ENCODE measurements around the gene RBMX. TPM values are rescaled to one million over a fixed set of nuclear protein-coding genes. Genes with fewer than 3 reads are reported as not detected.

Gene RBMX
- total RNA-seq, 2 experiments from 2014 or later, result 310 to 317 TPM

DNA sequence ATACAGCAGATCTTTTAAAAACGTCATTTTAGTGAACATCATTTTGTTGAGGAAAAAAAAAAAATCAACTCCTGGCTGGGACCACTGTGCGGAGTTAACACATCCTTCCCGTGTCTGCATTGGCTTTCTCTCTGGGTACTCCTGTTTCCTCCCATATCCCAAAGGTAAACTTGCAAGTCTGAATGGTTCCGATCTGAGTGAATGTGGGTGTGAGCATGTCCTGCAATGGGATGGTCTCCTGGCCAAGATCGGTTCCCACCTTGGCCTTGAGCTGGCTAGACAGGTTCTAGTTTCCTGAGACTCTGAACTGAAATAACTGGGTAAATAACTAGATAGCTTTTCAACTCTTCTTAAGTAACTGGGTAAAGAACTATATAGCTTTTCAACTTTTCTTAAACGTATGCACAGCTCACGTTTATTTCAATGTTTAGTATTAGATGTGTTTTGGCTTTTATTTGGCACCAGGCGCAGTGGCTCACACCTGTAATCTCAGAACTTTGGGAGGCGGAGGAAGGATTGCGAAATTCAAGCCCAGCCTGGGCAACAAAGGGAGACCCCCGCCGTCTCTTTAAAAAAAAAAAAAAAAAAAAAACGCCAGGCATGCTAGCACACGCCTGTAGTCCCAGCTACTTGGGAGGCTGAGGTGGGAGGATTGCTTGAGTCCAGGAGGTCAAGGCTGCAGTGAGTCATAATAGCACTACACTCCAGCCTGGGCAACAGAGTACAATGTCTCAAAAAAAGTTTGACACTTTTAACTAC, 14.0 kb downstream of the RBMX start:
- Mint-ChIP-seq H3K4me1 (ENCODE audit: low read depth) (peaks cover 43% of the 10 kb centered on the region), H3K4me3 (peak overlapping the region; percentile 8), H3K27ac (peak overlapping the region; percentile 66), H3K27me3 (no peaks in the 10 kb centered on the region), H3K9me3 (no peaks in the 10 kb centered on the region), H3K36me3 (ENCODE audit: low read depth) (peaks cover 83% of the 10 kb centered on the region)
- intact Hi-C loops (cut with DNase I, micrococcal nuclease), result loop anchor here in 1 of 2 experiments (10.0 kb wide), 1 partner anchor 48 kb away; no protein-coding TSS in a partner anchor
- Histone ChIP-seq H3K27me3 (ENCODE audit: control insufficient read depth in 1 of 2, insufficient read depth in 2 of 2, low read length in 2 of 2) (no peaks in the 10 kb centered on the region), H3K4me3 (ENCODE audit: low read length) (no peak overlapping the region), H3K36me3 (ENCODE audit: insufficient read depth, low read length) (peaks cover 43% of the 10 kb centered on the region), H3K4me1 (ENCODE audit: insufficient read depth, low read length) (peaks cover 4% of the 10 kb centered on the region), H3K27ac (ENCODE audit: low read depth in 1 of 2, low read length in 2 of 2) (no peak overlapping the region), H3K9me3 (ENCODE audit: control insufficient read depth in 1 of 2, insufficient read depth in 1 of 2, low read length in 2 of 2) (no peaks in the 10 kb centered on the region)
- peak; percentile 14 for ATAC-seq (ENCODE audit: poor library complexity)
- TF ChIP-seq, protein P1, sequence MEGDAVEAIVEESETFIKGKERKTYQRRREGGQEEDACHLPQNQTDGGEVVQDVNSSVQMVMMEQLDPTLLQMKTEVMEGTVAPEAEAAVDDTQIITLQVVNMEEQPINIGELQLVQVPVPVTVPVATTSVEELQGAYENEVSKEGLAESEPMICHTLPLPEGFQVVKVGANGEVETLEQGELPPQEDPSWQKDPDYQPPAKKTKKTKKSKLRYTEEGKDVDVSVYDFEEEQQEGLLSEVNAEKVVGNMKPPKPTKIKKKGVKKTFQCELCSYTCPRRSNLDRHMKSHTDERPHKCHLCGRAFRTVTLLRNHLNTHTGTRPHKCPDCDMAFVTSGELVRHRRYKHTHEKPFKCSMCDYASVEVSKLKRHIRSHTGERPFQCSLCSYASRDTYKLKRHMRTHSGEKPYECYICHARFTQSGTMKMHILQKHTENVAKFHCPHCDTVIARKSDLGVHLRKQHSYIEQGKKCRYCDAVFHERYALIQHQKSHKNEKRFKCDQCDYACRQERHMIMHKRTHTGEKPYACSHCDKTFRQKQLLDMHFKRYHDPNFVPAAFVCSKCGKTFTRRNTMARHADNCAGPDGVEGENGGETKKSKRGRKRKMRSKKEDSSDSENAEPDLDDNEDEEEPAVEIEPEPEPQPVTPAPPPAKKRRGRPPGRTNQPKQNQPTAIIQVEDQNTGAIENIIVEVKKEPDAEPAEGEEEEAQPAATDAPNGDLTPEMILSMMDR (IDR thresholded peaks at IDR 0.05), result no peak
- no peak for DNase-seq
- ChIA-PET POLR2A (interaction anchor here (0.7 to 3.3 kb wide), 3 partner anchors 13 to 113 kb away, joined by 3 to 27 read pairs (median 5); partner anchors contain the start of gene RBMX), CTCF (interaction anchor here (1.4 kb wide), 1 partner anchor 58 kb away, joined by 3 read pairs; no protein-coding TSS in a partner anchor)

DNA sequence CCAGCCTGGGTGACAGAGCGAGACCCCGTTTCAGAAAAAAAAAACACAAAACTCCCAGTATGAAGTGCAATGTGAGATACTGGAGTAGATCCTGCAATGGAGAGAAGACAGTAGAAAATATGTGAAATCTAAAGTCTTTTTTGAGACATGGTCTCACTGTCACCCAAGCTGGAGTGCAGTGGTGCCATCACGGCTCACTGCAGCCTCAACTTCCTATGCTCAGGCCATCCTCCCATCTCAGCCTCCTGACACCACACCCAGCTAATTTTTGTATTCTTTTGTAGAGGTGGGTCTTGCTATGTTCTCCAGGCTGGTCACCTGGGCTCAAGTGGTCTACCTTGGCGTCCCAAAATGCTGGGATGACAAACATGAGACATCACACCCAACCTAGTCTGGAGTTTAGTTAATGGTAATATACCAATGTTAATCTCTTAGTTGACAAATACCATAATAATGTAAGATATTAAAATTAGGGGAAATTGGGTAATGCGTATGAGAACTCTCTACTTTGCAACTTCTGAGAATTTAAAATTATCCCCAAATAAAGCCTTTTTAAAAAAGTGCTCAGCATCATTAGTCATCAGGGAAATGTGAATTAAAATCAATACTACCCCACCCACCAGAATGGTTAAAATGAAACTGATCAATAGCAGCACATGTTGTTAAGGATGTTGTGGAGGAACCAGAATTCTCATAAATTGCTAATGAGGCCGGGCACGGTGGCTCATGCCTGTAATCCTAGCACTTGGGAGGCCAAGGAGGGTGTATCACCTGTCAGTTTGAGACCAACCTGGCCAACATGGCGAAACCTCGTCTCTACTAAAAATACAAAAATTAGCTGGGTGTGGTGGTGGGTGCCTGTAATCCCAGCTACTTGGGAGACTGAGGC, 15.0 kb downstream of the RBMX start:
- DNase-seq (no peak), ATAC-seq (ENCODE audit: poor library complexity) (no peak)
- H3K4me1 ChIP-seq (ENCODE audit: insufficient read depth, low read length), result peaks cover 2% of the 10 kb centered on the region
- Mint-ChIP-seq H3K27ac (no peak overlapping the region), H3K27me3 (no peaks in the 10 kb centered on the region), H3K4me1 (ENCODE audit: low read depth) (peaks cover 43% of the 10 kb centered on the region), H3K9me3 (no peaks in the 10 kb centered on the region), H3K4me3 (no peak overlapping the region), H3K36me3 (ENCODE audit: low read depth) (peaks cover 86% of the 10 kb centered on the region)
- H3K36me3 ChIP-seq (ENCODE audit: insufficient read depth, low read length), result peaks cover 48% of the 10 kb centered on the region
- no peak overlapping the region for H3K27ac ChIP-seq (ENCODE audit: low read depth in 1 of 2, low read length in 2 of 2)
- H3K27me3 ChIP-seq (ENCODE audit: control insufficient read depth in 1 of 2, insufficient read depth in 2 of 2, low read length in 2 of 2), result no peaks in the 10 kb centered on the region
- POLR2A ChIA-PET, result interaction anchor here (0.6 to 3.3 kb wide), 2 partner anchors 14 to 367 kb away, joined by 4 to 27 read pairs; partner anchors contain the start of gene RBMX
- CTCF ChIA-PET, result no interaction called here
- intact Hi-C loops (cut with DNase I, micrococcal nuclease), result loop anchor here in 1 of 2 experiments (10.0 kb wide), 1 partner anchor 49 kb away; no protein-coding TSS in a partner anchor
- no peaks in the 10 kb centered on the region for H3K9me3 ChIP-seq (ENCODE audit: control insufficient read depth in 1 of 2, insufficient read depth in 1 of 2, low read length in 2 of 2)
- TF ChIP-seq, protein P1 (IDR thresholded peaks at IDR 0.05), result no peak
- no peak overlapping the region for H3K4me3 ChIP-seq (ENCODE audit: low read length)

DNA sequence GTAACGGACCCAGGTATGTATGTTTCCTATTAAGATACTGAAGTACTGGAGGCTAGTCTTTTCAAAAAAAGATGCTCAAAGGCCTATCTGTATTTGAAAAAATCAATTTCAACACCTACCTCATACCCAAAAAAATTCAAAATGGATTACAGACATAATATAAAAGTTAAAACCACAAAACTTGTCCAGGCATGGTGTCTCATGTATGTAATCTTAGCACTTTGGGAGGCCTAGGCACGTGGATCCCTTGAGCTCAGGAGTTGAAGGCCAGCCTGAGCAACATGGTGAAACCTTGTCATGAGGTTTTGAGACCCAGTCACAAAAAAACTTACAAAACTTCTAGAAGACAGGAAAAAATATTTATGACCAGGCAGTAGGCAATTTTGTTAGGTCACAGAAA, 16.7 kb downstream of the RBMX start:
- H3K9me3 ChIP-seq (ENCODE audit: control insufficient read depth in 1 of 2, insufficient read depth in 1 of 2, low read length in 2 of 2), result no peaks in the 10 kb centered on the region
- intact Hi-C loops (cut with DNase I, micrococcal nuclease), result loop anchor here in 1 of 2 experiments (10.0 kb wide), 1 partner anchor 51 kb away; no protein-coding TSS in a partner anchor
- TF ChIP-seq, protein P1 (IDR thresholded peaks at IDR 0.05), result no peak
- ChIA-PET POLR2A (no interaction called here), CTCF (no interaction called here)
- H3K27ac ChIP-seq (ENCODE audit: low read depth in 1 of 2, low read length in 2 of 2), result no peak overlapping the region
- no peaks in the 10 kb centered on the region for H3K4me1 ChIP-seq (ENCODE audit: insufficient read depth, low read length)
- peaks cover 31% of the 10 kb centered on the region for H3K4me1 Mint-ChIP-seq (ENCODE audit: low read depth)
- no peak overlapping the region for H3K4me3 ChIP-seq (ENCODE audit: low read length)
- H3K4me3 Mint-ChIP-seq, result no peak overlapping the region
- H3K36me3 Mint-ChIP-seq (ENCODE audit: low read depth), result peaks cover 80% of the 10 kb centered on the region
- no peaks in the 10 kb centered on the region for H3K9me3 Mint-ChIP-seq
- H3K36me3 ChIP-seq (ENCODE audit: insufficient read depth, low read length), result peaks cover 38% of the 10 kb centered on the region
- no peaks in the 10 kb centered on the region for H3K27me3 ChIP-seq (ENCODE audit: control insufficient read depth in 1 of 2, insufficient read depth in 2 of 2, low read length in 2 of 2)
- DNase-seq (no peak), ATAC-seq (ENCODE audit: poor library complexity) (no peak)
- H3K27ac Mint-ChIP-seq, result no peak overlapping the region
- no peaks in the 10 kb centered on the region for H3K27me3 Mint-ChIP-seq

Data from CD4-positive, alpha-beta T cell (primary cell).